NCI-H2029 (cell line): ENCODE results near the gene ACER1.

Source experiments
- DNase-seq: peaks from one replicate; lab custom pipeline; 2025; lab: John Stamatoyannopoulos, UW

Gene ACER1

GRCh38 chr19:6267552-6268381 lies 65.6 kb downstream of the ACER1 start:
- no peak for DNase-seq

GRCh38 chr19:6264803-6265202 lies 68.6 kb downstream of the ACER1 start:
- DNase-seq: no peak

GRCh38 chr19:6263735-6264444 lies 69.5 kb downstream of the ACER1 start:
- DNase-seq: no peak

GRCh38 chr19:6263306-6263705 lies 70.1 kb downstream of the ACER1 start:
- DNase-seq: no peak

- no peak for DNase-seq
These were observed 70.9 kb downstream of the ACER1 start for GRCh38 chr19:6262519-6262918.

- DNase-seq: no peak
These were observed 71.5 kb downstream of the ACER1 start for GRCh38 chr19:6261883-6262282.

GRCh38 chr19:6260912-6261650 lies 72.3 kb downstream of the ACER1 start:
- DNase-seq: no peak

- no peak for DNase-seq
These were observed 73.0 kb downstream of the ACER1 start for GRCh38 chr19:6260376-6260775.

GRCh38 chr19:6259312-6259861 lies 74.0 kb downstream of the ACER1 start:
- DNase-seq: no peak

GRCh38 chr19:6258812-6259311 lies 74.5 kb downstream of the ACER1 start:
- DNase-seq: no peak
